Measurements from ENCODE around the gene KCNT2. TPM values are rescaled to one million over a fixed set of nuclear protein-coding genes. Genes with fewer than 3 reads are reported as not detected.

The KCNT2 gene
- total RNA-seq, 1 experiment from 2014 or later, result not detected

DNA sequence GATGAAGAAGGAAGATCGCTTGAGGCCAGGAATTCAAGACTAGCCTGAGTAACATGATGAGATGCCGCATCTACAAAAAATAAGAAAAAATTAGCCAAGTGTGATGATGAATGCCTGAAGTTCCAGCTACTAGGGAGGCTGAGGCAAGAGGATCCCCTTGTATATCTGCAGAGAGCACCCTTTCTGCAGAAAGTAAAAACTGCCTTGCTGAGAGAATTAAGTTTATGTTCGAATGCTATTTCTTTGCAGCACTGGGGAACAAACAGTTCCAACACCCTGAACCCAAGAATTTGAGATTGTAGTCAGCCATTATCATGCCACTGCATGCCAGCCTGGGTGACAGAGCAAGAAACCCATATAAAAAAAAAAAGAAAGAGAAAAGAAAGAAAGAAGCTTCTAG lies 20.6 kb upstream of the KCNT2 start (continued):
- no peak for TF ChIP-seq YY1 (IDR thresholded peaks at IDR 0.05; ENCODE audit: extremely low read depth, insufficient replicate concordance, low read depth, low read length)

- ATAC-seq (no peak), DNase-seq (ENCODE audit: low read depth, low spot score) (no peak)
- ChIA-PET RAD21 (ENCODE audit: low non-redundant PET in 1 of 2, low total read pairs in 2 of 2, uncharacterized antibody in 2 of 2, unreplicated experiment in 2 of 2) (no interaction called here), CTCF (no interaction called here), POLR2A (no interaction called here)
- Histone ChIP-seq H3K9ac (ENCODE audit: low read length) (no peak overlapping the region), H3K27me3 (ENCODE audit: insufficient read depth, low read length) (no peaks in the 10 kb centered on the region), H3K4me2 (ENCODE audit: low read length) (no peak overlapping the region), H4K20me1 (ENCODE audit: insufficient read depth) (no peaks in the 10 kb centered on the region), H2AFZ (ENCODE audit: low read depth, low read length, poor library complexity, severe bottlenecking) (no peak overlapping the region), H3K79me2 (ENCODE audit: insufficient read depth, low read length) (no peaks in the 10 kb centered on the region), H3K4me3 (replicated peaks in 1 of 2; ENCODE audit: low read depth in 1 of 2, low read length in 2 of 2) (no peak overlapping the region), H3K36me3 (ENCODE audit: control insufficient read depth in 1 of 2, insufficient read depth in 2 of 2, low read length in 2 of 2) (no peaks in the 10 kb centered on the region), H3K4me1 (ENCODE audit: control insufficient read depth in 1 of 2, insufficient read depth in 2 of 2, low read length in 2 of 2) (no peaks in the 10 kb centered on the region), H3K9me2 (ENCODE audit: insufficient read depth) (no peaks in the 10 kb centered on the region), H3K27ac (ENCODE audit: low read depth, low read length) (no peak overlapping the region), H3K9me3 (ENCODE audit: control insufficient read depth in 1 of 2, insufficient read depth in 1 of 2, low read depth in 1 of 2, low read length in 2 of 2) (0 out of 4 replicates have a peak, but pooled peaks cover 0 to 3% of the 10 kb centered on the region in 2 experiments)
- TF ChIP-seq CEBPB (IDR thresholded peaks at IDR 0.05; ENCODE audit: low read depth) (no peak), CBX3 (IDR thresholded peaks at IDR 0.05; ENCODE audit: low read depth) (no peak), POLR2A (IDR thresholded peaks at IDR 0.05; ENCODE audit: borderline replicate concordance, extremely low read depth, insufficient read depth, insufficient read length) (no peak), MAX (IDR thresholded peaks at IDR 0.05) (no peak), SRF (IDR thresholded peaks at IDR 0.05; ENCODE audit: low read depth) (no peak), ZFX (IDR thresholded peaks at IDR 0.05) (no peak), SP1 (IDR thresholded peaks at IDR 0.05; ENCODE audit: low read depth) (no peak), YY1 (IDR thresholded peaks at IDR 0.05; ENCODE audit: extremely low read depth, insufficient replicate concordance, low read depth, low read length) (no peak), TCF7L2 (IDR thresholded peaks at IDR 0.05; ENCODE audit: borderline replicate concordance, extremely low read depth, insufficient read depth, insufficient read length) (no peak), ELF1 (IDR thresholded peaks at IDR 0.05; ENCODE audit: borderline replicate concordance, low read depth) (no peak), JUND (IDR thresholded peaks at IDR 0.05) (no peak), RAD21 (IDR thresholded peaks at IDR 0.05; ENCODE audit: low read depth) (no peak)
- TF ChIP-seq, protein P1, sequence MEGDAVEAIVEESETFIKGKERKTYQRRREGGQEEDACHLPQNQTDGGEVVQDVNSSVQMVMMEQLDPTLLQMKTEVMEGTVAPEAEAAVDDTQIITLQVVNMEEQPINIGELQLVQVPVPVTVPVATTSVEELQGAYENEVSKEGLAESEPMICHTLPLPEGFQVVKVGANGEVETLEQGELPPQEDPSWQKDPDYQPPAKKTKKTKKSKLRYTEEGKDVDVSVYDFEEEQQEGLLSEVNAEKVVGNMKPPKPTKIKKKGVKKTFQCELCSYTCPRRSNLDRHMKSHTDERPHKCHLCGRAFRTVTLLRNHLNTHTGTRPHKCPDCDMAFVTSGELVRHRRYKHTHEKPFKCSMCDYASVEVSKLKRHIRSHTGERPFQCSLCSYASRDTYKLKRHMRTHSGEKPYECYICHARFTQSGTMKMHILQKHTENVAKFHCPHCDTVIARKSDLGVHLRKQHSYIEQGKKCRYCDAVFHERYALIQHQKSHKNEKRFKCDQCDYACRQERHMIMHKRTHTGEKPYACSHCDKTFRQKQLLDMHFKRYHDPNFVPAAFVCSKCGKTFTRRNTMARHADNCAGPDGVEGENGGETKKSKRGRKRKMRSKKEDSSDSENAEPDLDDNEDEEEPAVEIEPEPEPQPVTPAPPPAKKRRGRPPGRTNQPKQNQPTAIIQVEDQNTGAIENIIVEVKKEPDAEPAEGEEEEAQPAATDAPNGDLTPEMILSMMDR (IDR thresholded peaks at IDR 0.05 in 2 of 3, conservative IDR thresholded peaks at IDR 0.05 in 1 of 3; ENCODE audit: borderline replicate concordance in 1 of 3, insufficient read depth in 1 of 3, low read depth in 2 of 3, low read length in 2 of 3), result no peak
- no TSS peak for BruUV-seq (replicated peaks)
- intact Hi-C loops (cut with micrococcal nuclease), result no loop called here
Observed at GRCh38 chr1:196623079-196623478, 14.8 kb upstream of the KCNT2 start.

All from HCT116 (cell line).